Body of pancreas (tissue), 4 donors: Measurements from ENCODE around the gene OR51A7.

ENCODE experiments used
- CTCF ChIP-seq, 7 experiments: fragments of 450-650 bp in 4 of 7; fragments of 200-600 bp in 3 of 7; sonication (generic) in 3 of 7; IDR thresholded peaks; one replicate each; pipeline ENCODE4 v1.5.1; 2016 to 2019; ENCODE audit warnings: antibody characterized with exemption in 7 of 7
- POLR2A ChIP-seq, 3 donors: fragments of 450-650 bp; IDR thresholded peaks; one replicate each; pipeline ENCODE4 v1.6.1; 2016; ENCODE audit warnings: antibody characterized with exemption in 3 of 3, mild to moderate bottlenecking in 2 of 3

GRCh38 chr11:4947505-4947904, 43.9 kb downstream of the OR51A7 start, which contains the start of gene OR51A4:
- TF ChIP-seq CTCF (IDR thresholded peaks at IDR 0.05) (no peak), POLR2A (IDR thresholded peaks at IDR 0.05) (no peak)
